Osteoblast (primary cell): Measurements from ENCODE around the gene VENTX. TPM values are rescaled to one million over a fixed set of nuclear protein-coding genes. Genes with fewer than 3 reads are reported as not detected.

Source experiments
- DNase-seq: peaks from one replicate; pipeline ENCODE4 v3.0.0; 2011; ENCODE audit warnings: low spot score, mixed read lengths; ENCODE audit not compliant: insufficient read length; ENCODE audit errors: missing footprints
- H2AFZ ChIP-seq: 2 replicates; pipeline ENCODE4 v1.6.0; 2011; ENCODE audit warnings: mild to moderate bottlenecking, low read length
- H3K27ac ChIP-seq: 2 replicates; pipeline ENCODE4 v1.5.1; 2011; ENCODE audit warnings: mild to moderate bottlenecking, low read depth, low read length, moderate library complexity
- H3K27me3 ChIP-seq: 2 replicates; pipeline ENCODE4 v1.6.0; 2012; ENCODE audit warnings: mild to moderate bottlenecking, control low read depth, inconsistent platforms, low read length, moderate library complexity; ENCODE audit not compliant: insufficient read depth
- H3K36me3 ChIP-seq: 2 replicates; pipeline ENCODE4 v1.5.1; 2011; ENCODE audit warnings: mild to moderate bottlenecking, low read length, control low read depth, moderate library complexity; ENCODE audit not compliant: insufficient read depth
- H3K4me1 ChIP-seq: 2 replicates; pipeline ENCODE4 v1.5.1; 2011; ENCODE audit warnings: mild to moderate bottlenecking, low read length, control low read depth, moderate library complexity; ENCODE audit not compliant: insufficient read depth
- H3K4me2 ChIP-seq: 2 replicates; pipeline ENCODE4 v1.6.0; 2011; ENCODE audit warnings: mild to moderate bottlenecking, low read length; ENCODE audit not compliant: insufficient read depth
- H3K4me3 ChIP-seq: fragments of 200-600 bp; sonication (generic); 3 replicates; pipeline ENCODE4 v1.5.1; 2012; ENCODE audit warnings: mild to moderate bottlenecking, low read length, inconsistent platforms; ENCODE audit not compliant: insufficient read depth
- H3K79me2 ChIP-seq: 2 replicates; pipeline ENCODE4 v1.6.0; 2012; ENCODE audit warnings: mild to moderate bottlenecking, low read length, control low read depth, inconsistent platforms; ENCODE audit not compliant: insufficient read depth
- H3K9me3 ChIP-seq: 2 replicates; pipeline ENCODE4 v1.5.1; 2011; ENCODE audit warnings: low read depth, low read length, control low read depth
- H4K20me1 ChIP-seq: 2 replicates; pipeline ENCODE4 v1.6.0; 2012; ENCODE audit warnings: mild to moderate bottlenecking, low read length, control low read depth; ENCODE audit not compliant: insufficient read depth
- CTCF ChIP-seq: IDR thresholded peaks from 2 replicates; pipeline ENCODE4 v1.5.1; 2011; ENCODE audit warnings: mild to moderate bottlenecking, low read depth, low read length, moderate library complexity; ENCODE audit errors: extremely low read depth
- total RNA-seq: library from RNA; depleted of rRNA; stranded (reverse); fragments of >200 nt; gene quantifications from 2 replicates; pipeline ENCODE4 v1.2.3, GENCODE V29; 2012

VENTX gene
- total RNA-seq, 1 donor = not detected

- TF ChIP-seq CTCF = no peak
- peaks cover 6% of the 10 kb centered on the region for H3K79me2 ChIP-seq
- no peak overlapping the region for H3K27ac ChIP-seq
- peaks cover 46% of the 10 kb centered on the region for H3K36me3 ChIP-seq
- peak; percentile 84 for DNase-seq
- peaks cover 5% of the 10 kb centered on the region for H3K27me3 ChIP-seq
- no peaks in the 10 kb centered on the region for H3K4me1 ChIP-seq
- H3K4me2 ChIP-seq = no peak overlapping the region
- H2AFZ ChIP-seq = no peak overlapping the region
- peaks cover 14% of the 10 kb centered on the region for H4K20me1 ChIP-seq
- H3K4me3 ChIP-seq = no peak overlapping the region
- no peaks in the 10 kb centered on the region for H3K9me3 ChIP-seq
Measured at GRCh38 chr10:133281628-133282372, 44.1 kb downstream of the VENTX start.

- DNase-seq = no peak
- H2AFZ ChIP-seq = no peak overlapping the region
- no peaks in the 10 kb centered on the region for H3K9me3 ChIP-seq
- H3K27me3 ChIP-seq = no peaks in the 10 kb centered on the region
- H3K4me3 ChIP-seq = no peak overlapping the region
- no peak overlapping the region for H3K4me2 ChIP-seq
- H3K4me1 ChIP-seq = no peaks in the 10 kb centered on the region
- H3K36me3 ChIP-seq = peaks cover 50% of the 10 kb centered on the region
- H3K79me2 ChIP-seq = peaks cover 6% of the 10 kb centered on the region
- no peak overlapping the region for H3K27ac ChIP-seq
- H4K20me1 ChIP-seq = peaks cover 11% of the 10 kb centered on the region
- TF ChIP-seq CTCF = no peak
Measured at GRCh38 chr10:133282846-133283390, 45.3 kb downstream of the VENTX start.

- H3K4me3 ChIP-seq = no peak overlapping the region
- no peak overlapping the region for H3K4me2 ChIP-seq
- H3K4me1 ChIP-seq = no peaks in the 10 kb centered on the region
- peaks cover 54% of the 10 kb centered on the region for H3K36me3 ChIP-seq
- no peak overlapping the region for H3K27ac ChIP-seq
- DNase-seq = peak; percentile 85
- no peak for TF ChIP-seq CTCF
- H3K27me3 ChIP-seq = no peaks in the 10 kb centered on the region
- H3K9me3 ChIP-seq = no peaks in the 10 kb centered on the region
- peaks cover 7% of the 10 kb centered on the region for H4K20me1 ChIP-seq
- peaks cover 6% of the 10 kb centered on the region for H3K79me2 ChIP-seq
- no peak overlapping the region for H2AFZ ChIP-seq
Measured at GRCh38 chr10:133283931-133284330, 46.3 kb downstream of the VENTX start.

- Histone ChIP-seq H3K27me3 (no peaks in the 10 kb centered on the region), H3K79me2 (peaks cover 6% of the 10 kb centered on the region), H3K4me1 (no peaks in the 10 kb centered on the region), H3K4me2 (no peak overlapping the region), H3K36me3 (peaks cover 53% of the 10 kb centered on the region), H3K27ac (no peak overlapping the region), H4K20me1 (peaks cover 7% of the 10 kb centered on the region), H3K9me3 (no peaks in the 10 kb centered on the region), H2AFZ (no peak overlapping the region), H3K4me3 (no peak overlapping the region)
- TF ChIP-seq CTCF = no peak
- DNase-seq = no peak
Measured at GRCh38 chr10:133285217-133285616, 47.6 kb downstream of the VENTX start.
